Astrocyte of the cerebellum (primary cell): ENCODE results near the gene PAM16.

Experiments used
- DNase-seq: peaks from one replicate; pipeline ENCODE4 v3.0.0-alpha.2; 2011; ENCODE audit warnings: low read depth
- H3K4me3 ChIP-seq: 2 replicates; pipeline ENCODE4 v1.5.1; 2011; ENCODE audit warnings: mild to moderate bottlenecking, low read depth, low read length, moderate library complexity
- CTCF ChIP-seq: IDR thresholded peaks from 2 replicates; pipeline ENCODE4 v1.5.1; 2012; ENCODE audit warnings: low read length, low read depth, moderate library complexity, mild to moderate bottlenecking; ENCODE audit errors: missing control alignments
- in situ Hi-C: cut with HindIII; loops from 2 replicates; pipeline ENCODE4 v1.10.0; 2017; ENCODE audit warnings: low sequenced_read_pairs

PAM16 gene

GRCh38 chr16:4391631-4392381 lies 40.7 kb upstream of the PAM16 start:
- TF ChIP-seq CTCF, result no peak
- in situ Hi-C loops, result no loop called here
- no peak overlapping the region for H3K4me3 ChIP-seq
- DNase-seq, result no peak

DNA sequence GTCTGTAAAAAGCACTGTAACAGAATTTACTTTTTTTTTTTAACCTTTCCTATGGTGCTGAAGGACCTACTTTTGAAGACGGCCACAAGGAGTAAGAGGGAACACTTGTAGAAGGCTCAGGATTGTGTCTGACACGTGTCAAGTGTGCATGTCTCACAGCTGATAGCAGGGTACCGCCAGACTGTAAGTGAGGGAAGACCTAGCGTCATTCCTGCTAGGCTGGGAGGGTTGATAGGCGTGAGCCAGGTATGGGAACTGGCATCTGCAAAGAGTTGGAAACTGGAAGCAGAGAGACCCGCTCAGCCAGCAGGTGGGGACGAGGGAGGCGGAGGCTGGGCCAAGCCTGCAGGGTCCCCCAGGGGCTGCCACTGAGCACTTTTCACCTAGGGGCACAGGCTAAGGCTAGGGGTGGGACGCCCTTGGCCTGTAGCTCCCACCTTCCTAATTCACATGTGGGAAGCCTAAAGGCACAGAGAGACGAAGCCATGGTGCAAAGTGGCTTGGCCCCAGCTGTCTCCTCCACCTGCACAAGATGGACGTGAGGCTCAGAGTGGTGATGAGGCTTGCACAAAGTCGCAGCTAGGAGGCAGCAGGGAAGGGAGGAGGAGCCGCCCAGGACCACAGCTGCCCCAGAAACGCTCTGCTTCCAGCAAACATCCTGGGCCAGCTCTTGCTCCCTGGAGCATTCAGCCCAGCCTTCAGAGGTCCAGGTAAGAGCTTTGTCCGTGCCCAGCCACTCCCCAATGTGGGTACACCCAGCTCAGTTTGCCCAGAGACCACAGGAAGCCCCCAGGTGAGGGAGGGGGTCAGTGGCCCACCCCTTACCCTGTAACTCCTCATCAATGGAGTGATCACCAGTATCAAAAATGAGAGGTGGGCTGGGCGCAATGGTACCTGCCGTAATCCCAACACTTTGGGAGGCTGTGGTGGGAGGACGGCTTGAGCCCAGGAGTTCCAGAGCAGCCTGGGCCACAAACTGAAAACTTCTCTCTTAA lies 39.4 kb upstream of the PAM16 start:
- in situ Hi-C loops, result no loop called here
- no peak for DNase-seq
- no peak overlapping the region for H3K4me3 ChIP-seq
- TF ChIP-seq CTCF, result no peak

DNA sequence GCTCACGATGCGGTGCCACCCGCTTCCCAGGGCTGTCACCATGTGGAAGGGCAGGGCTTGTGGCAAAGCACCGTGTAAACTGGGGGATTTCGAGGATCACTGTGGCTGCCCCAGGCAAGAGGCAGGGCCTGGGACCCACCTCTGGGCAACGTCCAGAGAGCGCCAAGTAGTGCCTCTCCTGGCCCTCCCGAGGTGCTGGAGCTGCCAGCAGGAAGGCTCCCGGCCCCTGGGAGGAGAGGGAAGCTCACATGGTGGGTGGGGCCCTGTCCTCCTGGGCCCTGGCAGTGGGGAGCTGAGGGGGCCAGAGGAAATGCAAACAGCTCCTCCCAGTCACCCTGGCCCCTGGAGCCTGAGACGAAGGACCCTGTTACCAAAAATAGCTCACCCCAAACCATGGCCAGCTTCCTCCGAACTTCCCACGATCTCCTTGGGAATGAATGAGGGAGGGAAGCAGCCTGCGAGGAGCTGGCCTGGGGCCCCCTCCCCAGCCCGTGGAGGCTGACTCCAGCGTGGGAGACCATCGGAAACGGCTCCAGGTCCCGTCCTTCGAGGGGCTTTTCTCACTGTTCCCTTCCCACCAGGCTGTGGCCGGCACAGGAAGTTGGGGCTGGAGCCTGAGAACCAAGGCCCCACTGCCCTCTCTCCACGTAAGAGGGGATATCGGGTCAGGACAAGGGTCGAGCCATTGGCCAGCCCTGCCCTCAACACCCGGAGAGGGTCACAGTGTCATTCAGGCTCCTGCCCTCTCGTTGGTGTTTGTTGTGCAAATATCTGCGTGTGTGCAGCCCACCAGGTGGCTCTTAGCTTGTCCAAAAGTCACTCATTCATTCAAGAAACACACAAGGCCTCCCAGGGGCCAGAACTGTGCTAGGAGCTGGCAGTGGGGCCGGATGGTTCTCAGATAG lies 38.2 kb upstream of the PAM16 start:
- no peak for DNase-seq

DNA sequence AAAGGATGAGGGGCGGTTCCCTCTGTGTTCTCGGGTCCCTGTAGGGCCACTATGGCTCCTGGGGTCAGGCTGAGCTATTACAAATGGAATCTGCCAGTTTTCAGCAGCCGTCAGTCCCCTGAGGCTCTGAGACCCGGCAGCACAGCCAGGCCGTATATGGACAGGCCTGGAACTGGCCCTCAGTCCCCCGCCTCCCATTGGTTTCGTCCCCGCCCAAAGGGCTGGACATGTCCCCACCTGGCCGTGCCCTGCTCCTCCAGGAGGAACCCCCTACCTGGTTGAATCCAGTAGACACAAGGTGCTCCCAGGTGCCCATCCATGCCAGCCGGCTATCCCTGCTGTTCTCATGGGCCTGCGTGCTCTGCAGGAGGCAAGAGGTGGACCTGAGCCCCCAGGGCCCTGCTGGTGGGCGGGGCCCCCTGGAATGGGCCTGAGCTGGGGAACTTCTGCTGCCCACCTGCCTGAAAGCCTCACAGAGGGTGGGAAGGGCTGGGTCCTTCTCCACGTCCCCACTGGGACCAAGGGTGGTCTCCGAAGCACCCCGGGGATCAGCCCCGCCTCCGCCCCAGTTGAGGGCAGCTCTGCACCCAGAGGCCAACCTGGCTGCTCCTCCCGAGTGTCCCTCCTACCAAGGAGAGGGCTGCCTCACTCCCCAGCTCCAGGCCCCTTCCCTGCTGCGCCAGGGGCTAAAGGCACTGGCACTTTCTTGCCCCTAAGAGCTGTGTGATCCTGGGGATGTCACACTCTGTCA lies 37.3 kb upstream of the PAM16 start:
- H3K4me3 ChIP-seq, result no peak overlapping the region

More for the DNA sequence above, 38.2 kb upstream of the PAM16 start:
- no peak for TF ChIP-seq CTCF
- no peak overlapping the region for H3K4me3 ChIP-seq
- in situ Hi-C loops, result no loop called here

DNA sequence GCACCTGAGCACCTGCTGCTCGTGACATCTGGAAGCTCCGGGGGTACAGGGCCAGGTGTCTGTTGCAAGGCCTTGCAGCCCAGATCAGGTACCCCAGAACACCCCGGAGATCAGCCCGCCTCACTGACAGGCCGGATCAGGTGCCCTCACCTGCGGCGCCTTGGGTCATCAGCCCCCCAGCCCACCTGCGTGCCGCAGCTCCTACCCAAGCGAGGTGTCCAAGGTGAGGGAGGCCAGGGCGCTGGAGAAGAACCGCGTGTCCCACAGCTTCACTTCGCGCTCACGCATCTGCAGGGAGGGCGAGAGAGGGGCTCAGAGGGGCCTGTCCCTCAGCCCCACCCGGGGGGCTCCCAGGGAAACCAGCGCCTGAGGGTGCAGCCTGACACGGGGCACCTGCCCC lies 36.7 kb upstream of the PAM16 start:
- in situ Hi-C loops, result no loop called here
- no peak for DNase-seq
- no peak overlapping the region for H3K4me3 ChIP-seq
- no peak for TF ChIP-seq CTCF

More for the DNA sequence above, 37.3 kb upstream of the PAM16 start:
- DNase-seq, result no peak
- in situ Hi-C loops, result no loop called here
- no peak for TF ChIP-seq CTCF
